Esophagus squamous epithelium (tissue), 4 donors: ENCODE data around the gene RASA3.

Source experiments
- CTCF ChIP-seq, 6 experiments: fragments of 450-650 bp in 4 of 6; fragments of 200-600 bp in 2 of 6; sonication (generic) in 2 of 6; IDR thresholded peaks; one replicate each; pipeline ENCODE4 v1.5.1; 2016 to 2019; ENCODE audit warnings: antibody characterized with exemption in 6 of 6, mild to moderate bottlenecking in 4 of 6, moderate library complexity in 4 of 6
- POLR2A ChIP-seq, 4 donors: fragments of 450-650 bp; IDR thresholded peaks; one replicate each; pipeline ENCODE4 v1.6.1; 2017; ENCODE audit warnings: antibody characterized with exemption in 4 of 4, mild to moderate bottlenecking in 4 of 4, moderate library complexity in 3 of 4

- TF ChIP-seq CTCF (IDR thresholded peaks at IDR 0.05) (no peak), POLR2A (IDR thresholded peaks at IDR 0.05) (no peak)
These were observed 123.3 kb downstream of the RASA3 start for GRCh38 chr13:114008964-114009589.
